Activated CD4-positive, alpha-beta T cell treated with anti-CD3 and anti-CD28 coated beads, Interleukin-2, amount 50 U/mL, for 48 hours (primary cell): ENCODE results near the gene DLK1.

Source experiments
- DNase-seq, 2 experiments: peaks; one replicate each; pipeline ENCODE4 v3.0.0-alpha.2; 2020

The DLK1 gene

DNA sequence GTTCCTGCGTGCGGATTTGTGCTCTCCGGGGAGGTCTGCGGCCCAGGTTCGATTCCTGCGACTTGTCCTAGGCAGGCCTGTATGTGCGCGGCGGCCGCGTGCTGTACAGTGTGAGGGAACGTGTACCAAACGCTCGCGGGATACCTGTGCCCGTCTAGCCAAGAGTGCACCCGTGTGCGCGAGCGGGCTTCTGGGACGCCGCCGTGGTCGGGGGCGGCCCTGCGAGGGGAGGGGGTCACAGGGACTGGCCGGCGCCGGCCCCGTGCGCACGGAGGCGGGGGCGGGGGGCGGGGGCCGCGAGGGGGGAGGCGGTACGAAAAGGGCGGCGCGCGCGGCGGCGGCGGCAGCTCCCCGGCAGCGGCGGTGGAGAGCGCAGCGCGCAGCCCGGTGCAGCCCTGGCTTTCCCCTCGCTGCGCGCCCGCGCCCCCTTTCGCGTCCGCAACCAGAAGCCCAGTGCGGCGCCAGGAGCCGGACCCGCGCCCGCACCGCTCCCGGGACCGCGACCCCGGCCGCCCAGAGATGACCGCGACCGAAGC lies at the start of gene DLK1:
TSS of gene DLK1 (plus strand) at position 343 of the 536 bp plus-strand sequence. CDS start at position 520, 177 bp downstream.
- DNase-seq = no peak

DNA sequence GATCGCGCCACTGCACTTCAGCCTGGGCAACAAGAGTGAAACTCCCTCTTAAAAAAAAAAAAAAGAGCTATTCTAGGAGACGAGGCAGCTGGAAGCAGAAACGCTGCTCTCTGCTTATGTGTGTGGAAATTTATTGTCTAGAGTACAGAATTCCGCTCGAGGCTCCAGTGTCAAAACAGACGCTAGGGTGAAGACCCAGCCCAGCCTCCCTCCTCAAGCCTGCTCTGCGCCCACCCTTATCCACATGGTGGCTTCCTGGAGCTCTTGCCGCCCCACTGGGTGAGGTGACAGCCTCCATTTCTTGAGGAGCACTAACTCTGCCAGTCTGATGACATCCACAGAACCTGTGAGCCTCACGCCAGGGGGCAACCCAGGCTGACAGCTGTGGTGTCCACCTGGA lies 49.5 kb upstream of the DLK1 start:
- no peak for DNase-seq

DNA sequence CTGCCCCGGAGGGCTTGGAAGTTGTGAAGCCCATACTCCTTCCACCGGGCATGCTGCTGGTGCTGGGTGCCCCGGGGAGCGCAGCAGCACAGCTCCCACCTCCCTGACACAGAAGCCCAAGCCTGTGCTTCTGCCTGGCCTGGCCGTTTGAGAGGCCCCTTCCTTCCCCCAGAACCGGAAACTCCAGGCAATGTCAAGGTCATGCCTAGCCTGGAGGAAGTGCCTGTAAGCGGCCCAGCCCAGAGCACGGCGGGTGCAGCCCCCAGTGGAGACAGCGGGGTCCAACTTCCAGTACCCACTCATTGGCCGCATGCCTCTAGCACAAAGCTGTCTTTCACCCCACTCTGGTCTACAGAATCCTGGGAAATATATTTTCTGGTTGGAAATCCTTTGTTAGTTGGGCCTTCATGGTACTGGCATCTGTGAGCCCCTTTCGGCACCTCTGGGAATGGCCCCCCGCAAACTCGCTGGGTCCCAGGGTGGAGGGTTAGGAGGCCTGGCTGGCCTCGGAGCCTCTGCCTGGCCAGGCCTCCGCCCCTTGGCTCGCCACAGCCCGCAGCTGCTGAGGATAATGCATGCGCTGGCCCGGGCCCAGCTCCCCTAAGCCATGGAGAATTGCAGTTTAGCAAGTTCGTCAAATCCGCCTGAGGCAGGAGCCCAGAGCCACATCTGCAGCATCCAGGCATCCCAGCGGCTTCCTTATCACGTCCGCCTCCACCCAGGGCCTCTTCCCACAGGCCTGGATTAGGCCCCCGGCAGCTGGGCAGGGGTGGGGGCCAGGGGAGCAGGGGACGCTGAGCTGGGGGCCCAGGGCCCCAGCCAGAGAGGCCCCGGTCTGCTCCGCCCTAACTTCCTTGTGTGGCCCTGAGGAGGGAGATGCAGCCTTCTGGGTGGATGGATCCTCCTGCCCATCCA lies 48.9 kb upstream of the DLK1 start:
- DNase-seq = no peak

DNA sequence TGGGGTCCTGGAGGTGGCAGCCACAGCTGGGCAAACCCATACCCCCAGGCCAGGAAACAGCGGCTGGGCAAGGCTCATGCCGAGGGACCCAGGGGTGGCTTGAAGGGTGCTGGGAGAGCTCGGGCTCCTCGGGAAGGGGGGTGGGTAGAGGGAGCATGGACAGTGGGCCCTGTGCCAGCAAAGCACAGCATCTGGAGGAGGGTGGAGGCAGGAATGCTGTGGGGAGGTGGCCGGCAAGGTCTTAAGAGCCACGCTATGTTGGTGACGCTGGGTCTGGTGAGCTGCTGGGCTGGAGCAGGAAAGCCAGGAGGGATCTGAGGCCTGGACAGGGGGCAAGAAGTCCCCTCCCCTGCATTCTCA lies 48.2 kb upstream of the DLK1 start:
- no peak for DNase-seq

- DNase-seq = no peak
Observed at GRCh38 chr14:100679153-100679552, 47.5 kb upstream of the DLK1 start.

DNA sequence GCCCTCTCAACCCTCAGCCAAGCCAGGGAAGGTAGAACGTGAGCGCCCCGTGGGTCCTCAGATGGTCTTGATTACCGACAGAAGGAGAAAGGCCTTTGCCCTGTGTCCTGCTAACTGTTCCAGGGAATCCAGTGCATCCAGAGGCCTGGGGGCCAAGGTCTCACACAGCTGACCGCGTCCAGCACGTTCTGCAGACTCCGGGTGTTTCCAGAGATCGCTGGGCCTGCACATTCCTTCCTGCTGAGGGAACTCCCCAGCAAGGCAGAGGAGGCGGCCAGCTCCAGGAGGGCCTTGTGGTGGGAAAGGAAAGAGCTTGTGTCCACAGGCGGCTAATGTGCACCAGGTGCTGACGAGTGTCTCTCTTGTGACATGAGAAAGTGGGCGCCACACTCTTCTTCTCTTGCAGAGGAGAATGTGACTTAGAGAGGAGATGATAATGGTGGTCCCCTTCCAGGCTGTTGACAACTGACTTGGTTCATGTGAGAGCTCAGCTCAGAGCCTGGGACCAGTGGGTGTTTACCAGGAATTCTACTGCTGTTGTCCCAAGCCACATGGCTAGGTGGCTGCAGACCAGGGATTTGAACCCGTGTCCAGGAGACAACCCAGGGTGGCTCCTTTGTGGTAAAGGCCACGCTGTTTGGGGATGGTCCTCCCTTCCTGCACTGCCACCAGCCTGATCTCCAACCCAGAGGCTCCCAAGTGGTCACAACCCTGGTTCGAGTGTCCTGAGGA lies 46.8 kb upstream of the DLK1 start:
- DNase-seq = no peak

- no peak for DNase-seq
Observed at GRCh38 chr14:100680439-100681051, 46.1 kb upstream of the DLK1 start.

DNA sequence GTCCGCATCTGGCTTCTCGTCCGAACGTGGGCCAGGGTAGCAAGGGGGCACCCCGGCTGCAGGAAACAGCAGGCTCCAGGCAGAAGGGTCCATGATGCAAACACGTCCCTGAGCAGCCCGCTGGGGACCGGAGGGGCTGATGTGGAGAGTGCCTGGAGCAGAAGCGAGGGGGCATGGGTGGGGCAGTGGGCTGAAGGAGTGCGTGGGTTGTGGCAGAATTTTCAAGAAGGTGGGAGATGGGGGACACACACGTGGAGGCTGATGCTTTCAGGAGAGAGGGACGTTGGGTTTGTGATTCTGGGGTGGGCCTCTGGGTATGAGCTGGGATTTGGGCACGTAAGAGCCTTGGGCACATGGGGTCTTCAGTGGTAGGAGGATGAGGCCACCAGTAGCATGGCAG lies 45.6 kb upstream of the DLK1 start:
- DNase-seq = no peak

DNA sequence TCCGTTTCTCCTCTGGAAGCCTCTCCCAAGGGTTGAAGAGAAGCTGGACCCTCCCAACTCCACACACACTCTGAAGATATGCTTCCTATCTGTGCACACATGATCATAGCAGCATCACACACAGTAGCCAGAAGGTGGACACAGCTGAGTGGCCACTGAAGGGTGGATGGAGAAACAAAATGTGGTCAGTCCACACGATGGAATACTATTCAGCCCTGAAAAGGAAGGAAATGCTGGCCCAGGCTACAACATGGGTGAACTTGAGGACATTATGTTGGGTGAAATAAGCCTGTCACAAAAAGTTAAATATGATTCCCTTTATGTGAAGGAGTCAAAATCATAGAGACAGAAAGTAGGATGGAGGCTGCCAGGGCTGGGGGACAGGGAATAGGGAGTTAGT lies 43.9 kb upstream of the DLK1 start:
- no peak for DNase-seq

- no peak for DNase-seq
Observed at GRCh38 chr14:100683578-100683977, 43.1 kb upstream of the DLK1 start.

- DNase-seq = no peak
Observed at GRCh38 chr14:100684154-100684553, 42.5 kb upstream of the DLK1 start.

DNA sequence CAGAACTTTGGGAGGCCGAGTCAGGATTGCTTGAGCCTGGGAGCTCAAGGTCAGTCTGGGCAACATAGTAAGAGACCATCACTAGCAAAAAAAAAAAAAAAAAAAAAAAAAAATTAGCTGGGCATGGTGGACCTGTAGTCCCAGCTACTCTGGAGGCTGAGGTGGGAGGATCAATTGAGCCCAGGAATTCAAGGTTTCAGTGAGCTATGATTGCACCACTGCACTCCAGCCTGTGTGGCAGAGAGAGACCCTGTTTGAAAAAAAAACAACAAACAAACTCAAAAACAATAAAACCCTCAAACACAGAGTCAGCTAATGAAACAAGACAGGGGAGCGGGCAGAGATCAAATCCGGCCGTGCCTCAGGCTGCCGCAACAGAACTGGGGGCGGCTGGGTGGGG lies 41.7 kb upstream of the DLK1 start:
- DNase-seq = no peak

DNA sequence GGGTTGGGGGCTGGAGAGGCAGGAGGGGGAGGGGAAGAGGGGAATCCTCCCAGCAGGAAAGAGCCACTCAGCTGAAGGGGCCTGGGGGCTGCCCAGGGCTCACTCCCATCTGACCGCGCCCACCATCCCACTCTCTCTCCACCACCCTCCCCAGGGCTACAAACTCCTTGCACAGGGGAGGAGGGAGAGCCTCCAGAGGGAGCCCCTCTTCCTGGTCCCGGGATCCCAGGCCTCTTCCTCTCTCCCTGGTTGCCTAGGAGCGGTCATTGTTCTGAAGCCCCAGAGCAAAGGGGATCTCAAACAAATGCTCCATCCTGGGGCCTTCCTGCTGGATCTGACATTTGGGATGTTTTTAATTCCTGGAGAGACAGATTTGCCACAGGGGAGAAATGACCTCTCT lies 39.8 kb upstream of the DLK1 start:
- DNase-seq = no peak

GRCh38 chr14:100687386-100687785 lies 39.3 kb upstream of the DLK1 start:
- no peak for DNase-seq

DNA sequence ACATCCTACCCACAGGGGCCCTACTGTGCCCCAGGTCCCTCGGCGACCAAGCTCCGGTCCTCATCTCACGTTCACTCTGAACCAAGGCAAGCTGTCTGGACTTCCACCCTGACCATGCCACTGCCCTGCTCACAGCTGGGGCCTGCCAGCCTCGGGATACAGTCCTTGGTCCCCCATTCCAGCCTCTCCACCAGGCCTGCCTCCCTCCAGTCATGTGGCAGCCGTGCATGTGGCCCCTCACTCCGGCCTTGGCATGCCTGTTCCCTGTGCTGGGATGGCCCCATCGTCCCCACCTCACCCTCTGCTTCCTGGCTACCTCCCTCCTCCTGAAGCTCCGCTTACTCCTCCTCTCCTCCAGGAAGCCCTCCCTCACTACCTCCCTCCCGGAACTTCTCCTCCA lies 38.6 kb upstream of the DLK1 start:
- no peak for DNase-seq

DNA sequence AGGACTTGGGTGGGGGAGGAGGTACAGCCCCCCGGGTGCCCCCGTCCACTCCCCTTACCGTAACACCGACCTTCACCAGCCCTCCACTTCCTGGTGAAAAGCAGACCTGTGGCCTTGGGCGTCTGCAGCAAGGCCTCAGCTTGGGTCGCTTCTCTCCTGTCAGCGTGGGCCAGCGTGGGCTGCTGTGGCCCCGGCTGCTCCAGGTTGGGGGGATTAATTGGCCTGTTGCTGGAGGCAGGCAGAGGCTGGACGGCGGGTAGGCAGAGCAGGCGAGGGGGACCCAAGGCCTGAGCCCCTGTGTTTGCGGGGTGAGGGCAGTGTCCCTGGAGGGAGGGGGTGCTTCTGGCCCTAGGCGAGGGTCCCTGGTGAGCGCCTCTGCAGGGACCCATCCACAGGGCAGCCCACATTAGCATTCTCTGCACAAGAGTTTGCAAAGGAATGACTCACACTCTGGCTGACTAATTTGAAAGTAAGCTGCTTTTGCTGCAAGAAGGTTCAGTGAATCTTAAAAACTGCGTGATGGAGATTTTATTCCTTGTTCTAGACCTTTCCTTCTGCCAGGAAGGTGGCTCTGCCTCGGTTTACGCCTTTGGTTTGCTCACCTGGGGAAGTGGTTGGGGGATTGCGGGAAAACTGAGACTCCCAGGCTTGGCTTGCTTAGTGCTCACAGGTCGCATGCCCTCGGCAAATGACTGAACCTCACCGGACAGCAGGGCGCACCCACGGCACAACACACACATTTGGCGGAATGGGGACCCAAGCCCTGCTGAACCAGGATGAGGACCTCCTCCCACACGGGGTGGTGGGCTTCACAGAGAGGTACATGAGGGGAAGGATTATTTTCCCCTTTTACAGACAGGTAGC lies 37.9 kb upstream of the DLK1 start:
- DNase-seq = no peak

DNA sequence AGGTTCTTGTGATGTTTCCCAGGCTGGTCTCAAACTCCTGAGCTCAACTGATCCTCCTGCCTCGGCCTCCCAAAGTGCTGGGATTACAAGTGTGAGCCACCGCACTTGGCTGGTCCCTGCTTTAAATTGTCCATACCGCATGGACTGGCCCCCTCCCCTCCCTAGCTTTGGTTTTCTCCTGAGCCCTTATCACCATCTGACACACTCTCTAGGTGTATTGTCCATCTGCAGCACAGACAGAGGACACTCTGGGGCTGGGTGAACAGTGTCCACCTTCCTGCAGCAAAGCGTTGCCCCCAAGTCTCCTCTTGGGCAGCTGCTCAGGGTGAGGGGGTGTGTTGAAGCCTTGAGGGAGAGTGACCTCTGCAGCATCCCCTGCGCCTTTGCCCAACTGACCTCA lies 36.0 kb upstream of the DLK1 start:
- no peak for DNase-seq

- DNase-seq = no peak
Observed at GRCh38 chr14:100691395-100692056, 35.2 kb upstream of the DLK1 start.

DNA sequence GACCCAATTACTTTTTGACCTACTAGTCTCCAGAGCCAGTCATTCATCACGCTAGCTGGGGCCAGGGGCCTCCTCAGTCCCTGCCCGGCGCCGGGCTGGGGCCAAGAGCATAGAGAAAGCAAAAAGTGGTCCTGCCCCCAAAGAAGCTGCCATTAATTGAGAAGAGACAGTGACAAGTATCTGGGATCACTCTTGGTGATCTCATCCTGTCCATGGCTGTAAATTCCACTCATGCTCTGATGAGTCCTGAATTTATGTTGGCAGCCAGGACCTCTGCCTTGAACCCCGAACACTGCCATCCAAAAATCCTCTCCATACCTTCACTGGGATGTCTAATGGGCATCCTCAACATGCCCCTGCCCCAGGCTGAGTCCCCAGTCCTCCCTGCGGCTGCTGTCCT lies 34.4 kb upstream of the DLK1 start:
- DNase-seq = no peak

DNA sequence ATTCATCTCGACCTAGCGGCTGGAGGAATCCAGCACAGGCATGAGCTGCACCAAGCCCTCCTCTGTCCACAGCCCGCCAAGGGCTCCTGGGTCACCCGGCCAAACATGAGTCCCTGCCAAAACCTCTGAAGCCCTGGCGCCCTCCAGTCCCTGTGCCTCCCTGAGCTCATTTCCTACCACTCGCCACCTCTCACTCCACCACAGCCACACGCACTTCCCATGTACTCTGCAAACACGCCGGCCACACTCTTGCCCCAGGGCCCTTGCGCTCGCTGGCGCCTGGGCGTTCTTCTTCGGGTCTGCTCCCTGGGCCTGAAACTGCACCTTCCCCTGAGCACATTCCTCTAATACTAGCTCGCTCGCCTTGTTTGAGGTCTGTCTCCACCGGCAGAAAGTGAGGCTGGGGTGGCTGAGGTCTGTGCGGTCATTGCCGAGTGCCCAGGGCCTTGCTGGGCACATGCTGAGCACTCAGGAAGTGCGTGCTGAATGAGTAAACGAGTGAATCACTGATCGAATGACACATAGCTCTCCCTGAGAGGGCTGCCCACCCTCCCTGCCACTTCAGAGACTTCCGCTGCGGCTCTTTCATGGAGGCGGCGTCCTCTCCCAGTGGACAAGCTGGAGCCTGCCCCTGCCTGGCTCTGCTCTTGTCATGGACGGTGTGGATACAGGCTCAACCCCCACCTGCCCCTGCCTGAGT lies 33.7 kb upstream of the DLK1 start:
- DNase-seq = no peak

DNA sequence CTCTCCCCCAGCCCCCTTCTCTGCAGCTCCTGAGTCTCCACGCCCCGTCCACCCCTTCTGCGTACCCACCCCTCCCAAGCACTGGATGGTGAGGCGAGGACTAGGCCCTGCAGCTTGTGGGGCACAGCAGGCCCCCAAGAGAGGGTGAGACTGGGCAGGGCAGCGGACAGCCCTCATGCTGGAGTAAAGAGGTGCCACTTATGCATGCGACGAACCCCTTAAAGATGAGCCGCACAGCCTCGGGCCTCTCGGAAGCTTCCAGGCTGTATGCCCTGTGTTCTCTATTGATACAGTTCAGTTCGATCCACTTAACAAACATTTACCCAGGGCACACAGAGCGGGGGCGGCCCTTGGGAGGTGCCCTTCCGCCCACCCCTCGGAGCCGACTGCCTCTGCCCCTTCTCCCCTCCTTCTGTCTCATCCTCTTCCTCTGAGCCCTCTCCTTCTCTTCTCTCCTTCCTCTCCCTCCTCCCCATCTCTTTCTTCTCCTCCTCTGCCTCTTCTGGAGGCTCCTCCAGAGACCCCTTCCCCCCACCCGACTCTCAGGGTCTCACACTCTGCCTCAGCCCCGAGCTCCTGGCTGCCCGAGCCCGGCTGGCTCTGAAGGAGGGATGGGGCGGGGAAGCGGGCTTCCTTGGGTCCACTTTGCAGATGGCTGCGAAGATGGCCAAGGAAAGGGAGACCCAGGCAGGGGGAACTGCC lies 32.7 kb upstream of the DLK1 start:
- DNase-seq = no peak
